ENCODE measurements around the gene KCNH2.

DNA sequence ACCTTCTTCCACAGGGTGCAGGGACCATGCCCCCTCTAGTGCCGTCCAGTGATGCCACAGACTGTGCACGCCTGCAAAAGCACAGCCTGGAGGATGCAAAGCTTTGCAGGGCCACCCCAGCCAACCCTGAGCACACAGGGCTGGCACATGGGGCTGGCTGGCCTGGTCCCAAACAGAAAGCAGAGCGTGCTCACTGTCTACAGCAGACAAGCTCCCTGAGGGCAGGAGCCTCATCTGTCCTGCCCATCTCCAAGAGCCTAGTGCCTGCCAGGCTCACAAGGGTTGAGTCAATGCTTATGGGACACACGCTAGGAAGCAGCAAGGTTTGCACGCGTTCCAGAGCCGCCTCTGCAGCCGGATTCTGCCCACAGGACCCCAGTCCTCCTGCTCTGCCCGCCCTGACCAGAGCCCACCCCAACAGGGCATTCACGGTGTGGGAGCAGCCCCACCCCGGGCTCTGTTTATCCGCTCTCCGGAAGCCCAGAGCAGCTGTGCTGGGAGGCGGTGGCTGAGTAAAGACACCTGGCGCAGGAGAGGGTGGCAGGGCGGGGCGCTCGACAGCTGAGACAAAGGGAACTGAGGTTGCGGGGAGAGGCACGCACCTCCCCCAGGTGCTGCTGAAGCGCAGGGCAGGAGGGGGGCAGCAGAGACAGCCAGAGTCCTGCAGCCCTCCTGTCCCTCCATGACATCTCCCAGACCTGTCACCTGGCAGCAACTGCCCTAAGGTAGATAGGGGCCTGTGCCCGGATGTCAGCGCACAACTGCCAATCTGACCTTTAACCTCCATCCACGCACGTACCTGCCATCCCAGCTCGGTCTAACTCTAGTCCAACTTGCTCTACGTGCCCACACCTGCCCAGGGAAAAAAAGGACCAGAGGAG is 4.3 kb downstream of the KCNH2 start:
- TF ChIP-seq, protein P1, sequence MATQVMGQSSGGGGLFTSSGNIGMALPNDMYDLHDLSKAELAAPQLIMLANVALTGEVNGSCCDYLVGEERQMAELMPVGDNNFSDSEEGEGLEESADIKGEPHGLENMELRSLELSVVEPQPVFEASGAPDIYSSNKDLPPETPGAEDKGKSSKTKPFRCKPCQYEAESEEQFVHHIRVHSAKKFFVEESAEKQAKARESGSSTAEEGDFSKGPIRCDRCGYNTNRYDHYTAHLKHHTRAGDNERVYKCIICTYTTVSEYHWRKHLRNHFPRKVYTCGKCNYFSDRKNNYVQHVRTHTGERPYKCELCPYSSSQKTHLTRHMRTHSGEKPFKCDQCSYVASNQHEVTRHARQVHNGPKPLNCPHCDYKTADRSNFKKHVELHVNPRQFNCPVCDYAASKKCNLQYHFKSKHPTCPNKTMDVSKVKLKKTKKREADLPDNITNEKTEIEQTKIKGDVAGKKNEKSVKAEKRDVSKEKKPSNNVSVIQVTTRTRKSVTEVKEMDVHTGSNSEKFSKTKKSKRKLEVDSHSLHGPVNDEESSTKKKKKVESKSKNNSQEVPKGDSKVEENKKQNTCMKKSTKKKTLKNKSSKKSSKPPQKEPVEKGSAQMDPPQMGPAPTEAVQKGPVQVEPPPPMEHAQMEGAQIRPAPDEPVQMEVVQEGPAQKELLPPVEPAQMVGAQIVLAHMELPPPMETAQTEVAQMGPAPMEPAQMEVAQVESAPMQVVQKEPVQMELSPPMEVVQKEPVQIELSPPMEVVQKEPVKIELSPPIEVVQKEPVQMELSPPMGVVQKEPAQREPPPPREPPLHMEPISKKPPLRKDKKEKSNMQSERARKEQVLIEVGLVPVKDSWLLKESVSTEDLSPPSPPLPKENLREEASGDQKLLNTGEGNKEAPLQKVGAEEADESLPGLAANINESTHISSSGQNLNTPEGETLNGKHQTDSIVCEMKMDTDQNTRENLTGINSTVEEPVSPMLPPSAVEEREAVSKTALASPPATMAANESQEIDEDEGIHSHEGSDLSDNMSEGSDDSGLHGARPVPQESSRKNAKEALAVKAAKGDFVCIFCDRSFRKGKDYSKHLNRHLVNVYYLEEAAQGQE (IDR thresholded peaks at IDR 0.05; ENCODE audit: low read depth, low read length): no peak
- TF ChIP-seq SREBF2 (IDR thresholded peaks at IDR 0.05; ENCODE audit: low read length) (no peak), YY1 (IDR thresholded peaks at IDR 0.05; ENCODE audit: low read depth, low read length) (no peak), POLR2A (IDR thresholded peaks at IDR 0.05; ENCODE audit: low read depth, low read length) (no peak), EZH2 (IDR thresholded peaks at IDR 0.05; ENCODE audit: borderline replicate concordance, control insufficient read depth, low read depth, low read length) (no peak), CEBPB (IDR thresholded peaks at IDR 0.05; ENCODE audit: borderline replicate concordance in 1 of 2, low read depth in 2 of 2, low read length in 2 of 2) (no peak)
- TF ChIP-seq, protein P2, sequence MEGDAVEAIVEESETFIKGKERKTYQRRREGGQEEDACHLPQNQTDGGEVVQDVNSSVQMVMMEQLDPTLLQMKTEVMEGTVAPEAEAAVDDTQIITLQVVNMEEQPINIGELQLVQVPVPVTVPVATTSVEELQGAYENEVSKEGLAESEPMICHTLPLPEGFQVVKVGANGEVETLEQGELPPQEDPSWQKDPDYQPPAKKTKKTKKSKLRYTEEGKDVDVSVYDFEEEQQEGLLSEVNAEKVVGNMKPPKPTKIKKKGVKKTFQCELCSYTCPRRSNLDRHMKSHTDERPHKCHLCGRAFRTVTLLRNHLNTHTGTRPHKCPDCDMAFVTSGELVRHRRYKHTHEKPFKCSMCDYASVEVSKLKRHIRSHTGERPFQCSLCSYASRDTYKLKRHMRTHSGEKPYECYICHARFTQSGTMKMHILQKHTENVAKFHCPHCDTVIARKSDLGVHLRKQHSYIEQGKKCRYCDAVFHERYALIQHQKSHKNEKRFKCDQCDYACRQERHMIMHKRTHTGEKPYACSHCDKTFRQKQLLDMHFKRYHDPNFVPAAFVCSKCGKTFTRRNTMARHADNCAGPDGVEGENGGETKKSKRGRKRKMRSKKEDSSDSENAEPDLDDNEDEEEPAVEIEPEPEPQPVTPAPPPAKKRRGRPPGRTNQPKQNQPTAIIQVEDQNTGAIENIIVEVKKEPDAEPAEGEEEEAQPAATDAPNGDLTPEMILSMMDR (IDR thresholded peaks at IDR 0.05 in 2 of 3, conservative IDR thresholded peaks at IDR 0.05 in 1 of 3; ENCODE audit: control insufficient read depth in 2 of 3, extremely low read depth in 1 of 3, insufficient read depth in 1 of 3, low read depth in 3 of 3, low read length in 3 of 3): no peak
- TF ChIP-seq, protein P3, sequence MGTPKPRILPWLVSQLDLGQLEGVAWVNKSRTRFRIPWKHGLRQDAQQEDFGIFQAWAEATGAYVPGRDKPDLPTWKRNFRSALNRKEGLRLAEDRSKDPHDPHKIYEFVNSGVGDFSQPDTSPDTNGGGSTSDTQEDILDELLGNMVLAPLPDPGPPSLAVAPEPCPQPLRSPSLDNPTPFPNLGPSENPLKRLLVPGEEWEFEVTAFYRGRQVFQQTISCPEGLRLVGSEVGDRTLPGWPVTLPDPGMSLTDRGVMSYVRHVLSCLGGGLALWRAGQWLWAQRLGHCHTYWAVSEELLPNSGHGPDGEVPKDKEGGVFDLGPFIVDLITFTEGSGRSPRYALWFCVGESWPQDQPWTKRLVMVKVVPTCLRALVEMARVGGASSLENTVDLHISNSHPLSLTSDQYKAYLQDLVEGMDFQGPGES (IDR thresholded peaks at IDR 0.05): no peak
- TF ChIP-seq, protein P4, sequence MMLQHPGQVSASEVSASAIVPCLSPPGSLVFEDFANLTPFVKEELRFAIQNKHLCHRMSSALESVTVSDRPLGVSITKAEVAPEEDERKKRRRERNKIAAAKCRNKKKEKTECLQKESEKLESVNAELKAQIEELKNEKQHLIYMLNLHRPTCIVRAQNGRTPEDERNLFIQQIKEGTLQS (IDR thresholded peaks at IDR 0.05; ENCODE audit: borderline replicate concordance, extremely low read depth, low read depth, low read length): no peak
